Omental fat pad (tissue), 4 donors: ENCODE data around the gene TTLL11. TPM values are rescaled to one million over a fixed set of nuclear protein-coding genes. Genes with fewer than 3 reads are reported as not detected.

Experiments
- ATAC-seq: fragments of 150-250 bp; one replicate; pipeline ENCODE4 v1.9.1; 2016; ENCODE audit warnings: mild to moderate bottlenecking, moderate library complexity; ENCODE audit not compliant: low FRiP score
- DNase-seq: peaks from one replicate; pipeline ENCODE4 v3.0.0-alpha.2; 2019; ENCODE audit warnings: low spot score
- CTCF ChIP-seq, 3 donors: fragments of 450-650 bp; IDR thresholded peaks; one replicate each; pipeline ENCODE4 v1.5.1; 2016 to 2017; ENCODE audit warnings: antibody characterized with exemption in 3 of 3, mild to moderate bottlenecking in 3 of 3, moderate library complexity in 2 of 3
- total RNA-seq, 4 donors: library from RNA; depleted of rRNA; stranded (reverse); fragments of >200 nt; gene quantifications; one replicate each; pipeline ENCODE4 v1.1.0, GENCODE V29; 2016

The TTLL11 gene
- total RNA-seq, 4 donors from 2014 or later: 7.0 to 16.0 (median 10.2) TPM

GRCh38 chr9:122088880-122089706, 4.0 kb downstream of the TTLL11 start:
- DNase-seq (no peak), ATAC-seq (no peak)
- no peak for TF ChIP-seq CTCF (IDR thresholded peaks at IDR 0.05)

- DNase-seq: no peak
- TF ChIP-seq CTCF (IDR thresholded peaks at IDR 0.05): no peak
Observed at GRCh38 chr9:122087406-122088200, 5.5 kb downstream of the TTLL11 start.

GRCh38 chr9:122086873-122087272, 6.2 kb downstream of the TTLL11 start:
- no peak for DNase-seq
- no peak for TF ChIP-seq CTCF (IDR thresholded peaks at IDR 0.05)
- no peak for ATAC-seq

More at GRCh38 chr9:122087406-122088200, 5.5 kb downstream of the TTLL11 start:
- ATAC-seq: no peak

GRCh38 chr9:122085260-122085659, 7.8 kb downstream of the TTLL11 start:
- DNase-seq (no peak), ATAC-seq (no peak)
- TF ChIP-seq CTCF (IDR thresholded peaks at IDR 0.05): no peak

GRCh38 chr9:122084026-122084675, 9.0 kb downstream of the TTLL11 start:
- DNase-seq (no peak), ATAC-seq (no peak)
- no peak for TF ChIP-seq CTCF (IDR thresholded peaks at IDR 0.05)

GRCh38 chr9:122080986-122081385, 12.1 kb downstream of the TTLL11 start:
- DNase-seq (no peak), ATAC-seq (no peak)
- no peak for TF ChIP-seq CTCF (IDR thresholded peaks at IDR 0.05)
